Hepatocyte (in vitro differentiated cells): Measurements from ENCODE around the gene TBK1. TPM values are rescaled to one million over a fixed set of nuclear protein-coding genes. Genes with fewer than 3 reads are reported as not detected.

ENCODE experiments used
- DNase-seq: peaks from one replicate; pipeline ENCODE4 v3.0.0-alpha.2; 2016; ENCODE audit warnings: low spot score
- H2AFZ ChIP-seq: fragments of 200-600 bp; sonication (generic); 2 replicates; pipeline ENCODE4 v1.6.0; 2016; ENCODE audit warnings: antibody characterized with exemption, mild to moderate bottlenecking
- H3K27ac ChIP-seq: fragments of 200-600 bp; sonication (generic); 2 replicates; pipeline ENCODE4 v1.5.1; 2016; ENCODE audit warnings: mild to moderate bottlenecking
- H3K27me3 ChIP-seq: fragments of 200-600 bp; sonication (generic); 2 replicates; pipeline ENCODE4 v1.6.1; 2016
- H3K36me3 ChIP-seq: fragments of 200-600 bp; sonication (generic); replicated peaks from 2 replicates; pipeline ENCODE4 v1.5.1; 2016; ENCODE audit warnings: low read depth; ENCODE audit not compliant: insufficient read depth
- H3K4me1 ChIP-seq: fragments of 200-600 bp; sonication (generic); 2 replicates; pipeline ENCODE4 v1.5.1; 2016; ENCODE audit warnings: mild to moderate bottlenecking, moderate library complexity; ENCODE audit not compliant: insufficient read depth
- H3K4me2 ChIP-seq: fragments of 200-600 bp; sonication (generic); 2 replicates; pipeline ENCODE4 v1.6.0; 2016
- H3K4me3 ChIP-seq: fragments of 200-600 bp; sonication (generic); 2 replicates; pipeline ENCODE4 v1.5.1; 2016; ENCODE audit warnings: mild to moderate bottlenecking
- H3K79me2 ChIP-seq: fragments of 200-600 bp; sonication (generic); 2 replicates; pipeline ENCODE4 v1.6.0; 2017; ENCODE audit warnings: mild to moderate bottlenecking
- H3K9me2 ChIP-seq: fragments of 200-600 bp; sonication (generic); replicated peaks from 2 replicates; pipeline ENCODE4 v1.6.0; 2017; ENCODE audit warnings: mild to moderate bottlenecking; ENCODE audit not compliant: insufficient read depth
- H3K9me3 ChIP-seq: fragments of 200-600 bp; sonication (generic); 2 replicates; pipeline ENCODE4 v1.5.1; 2016; ENCODE audit warnings: low read depth, mild to moderate bottlenecking
- H4K20me1 ChIP-seq: fragments of 200-600 bp; sonication (generic); 2 replicates; pipeline ENCODE4 v1.6.0; 2016; ENCODE audit warnings: mild to moderate bottlenecking; ENCODE audit not compliant: insufficient read depth, poor library complexity, severe bottlenecking
- EZH2 ChIP-seq: fragments of 200-600 bp; sonication (generic); IDR thresholded peaks from 2 replicates; pipeline ENCODE4 v1.6.1; 2016; ENCODE audit warnings: antibody characterized with exemption, mild to moderate bottlenecking, borderline replicate concordance
- EZH2phosphoT487 ChIP-seq: fragments of 200-600 bp; sonication (generic); IDR thresholded peaks from one replicate; pipeline ENCODE4 v1.6.1; 2018; ENCODE audit warnings: antibody characterized with exemption, mild to moderate bottlenecking, low read depth, moderate library complexity; ENCODE audit not compliant: unreplicated experiment, severe bottlenecking
- WGBS: methylation state at CpG from one replicate; pipeline ENCODE4 v1.1.6; 2016; ENCODE audit warnings: low lambda C conversion rate; ENCODE audit errors: missing lambda C conversion rate; 5-methylcytosine and 5-hydroxymethylcytosine counted together
- polyA plus RNA-seq: library from polyadenylated mRNA; unstranded; fragments of >200 nt; fragmentation: Nextera tagmentation; extraction: Ambion mirVana; gene quantifications from 2 replicates; pipeline ENCODE4 v1.2.1, GENCODE V29; 2016
- total RNA-seq: library from RNA; depleted of rRNA; stranded (reverse); fragments of >200 nt; gene quantifications from 2 replicates; pipeline ENCODE4 v1.2.3, GENCODE V29; 2014
- TF ChIP-seq, protein P1 (sequence below): fragments of 200-600 bp; sonication (generic); IDR thresholded peaks from 2 replicates; pipeline ENCODE4 v1.5.1; 2016; ENCODE audit warnings: antibody characterized with exemption, mild to moderate bottlenecking; ENCODE audit not compliant: poor library complexity

Gene TBK1
- total and polyA plus RNA-seq, 2 experiments from 2014 or later: 22.2 to 24.0 TPM

DNA sequence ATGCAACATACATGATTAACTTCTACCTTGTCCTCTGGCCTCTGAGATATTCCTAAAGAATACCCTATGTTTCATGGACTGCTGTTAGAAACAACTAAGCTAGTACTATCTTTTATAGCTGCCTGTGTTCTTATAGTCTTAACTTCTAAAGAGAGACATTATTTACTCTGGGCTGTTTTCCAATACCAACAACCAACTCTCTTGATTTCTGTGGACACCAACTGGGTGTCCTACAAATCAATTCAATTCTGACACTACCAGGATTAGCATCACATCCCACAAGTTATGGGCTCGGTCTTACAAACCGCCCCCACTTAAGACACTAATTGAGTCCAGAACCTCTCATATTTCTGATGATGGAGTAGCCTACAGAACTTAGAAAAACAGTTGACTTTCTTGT, 39.5 kb upstream of the TBK1 start:
- Histone ChIP-seq H3K36me3 (peaks cover 4% of the 10 kb centered on the region), H2AFZ (no peak overlapping the region), H3K27me3 (no peaks in the 10 kb centered on the region), H3K4me2 (no peak overlapping the region), H4K20me1 (peaks cover 13% of the 10 kb centered on the region), H3K4me3 (no peak overlapping the region), H3K4me1 (no peaks in the 10 kb centered on the region), H3K9me3 (no peaks in the 10 kb centered on the region), H3K9me2 (no peaks in the 10 kb centered on the region), H3K79me2 (peaks cover 45% of the 10 kb centered on the region), H3K27ac (no peak overlapping the region)
- TF ChIP-seq, protein P1, sequence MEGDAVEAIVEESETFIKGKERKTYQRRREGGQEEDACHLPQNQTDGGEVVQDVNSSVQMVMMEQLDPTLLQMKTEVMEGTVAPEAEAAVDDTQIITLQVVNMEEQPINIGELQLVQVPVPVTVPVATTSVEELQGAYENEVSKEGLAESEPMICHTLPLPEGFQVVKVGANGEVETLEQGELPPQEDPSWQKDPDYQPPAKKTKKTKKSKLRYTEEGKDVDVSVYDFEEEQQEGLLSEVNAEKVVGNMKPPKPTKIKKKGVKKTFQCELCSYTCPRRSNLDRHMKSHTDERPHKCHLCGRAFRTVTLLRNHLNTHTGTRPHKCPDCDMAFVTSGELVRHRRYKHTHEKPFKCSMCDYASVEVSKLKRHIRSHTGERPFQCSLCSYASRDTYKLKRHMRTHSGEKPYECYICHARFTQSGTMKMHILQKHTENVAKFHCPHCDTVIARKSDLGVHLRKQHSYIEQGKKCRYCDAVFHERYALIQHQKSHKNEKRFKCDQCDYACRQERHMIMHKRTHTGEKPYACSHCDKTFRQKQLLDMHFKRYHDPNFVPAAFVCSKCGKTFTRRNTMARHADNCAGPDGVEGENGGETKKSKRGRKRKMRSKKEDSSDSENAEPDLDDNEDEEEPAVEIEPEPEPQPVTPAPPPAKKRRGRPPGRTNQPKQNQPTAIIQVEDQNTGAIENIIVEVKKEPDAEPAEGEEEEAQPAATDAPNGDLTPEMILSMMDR: no peak
- TF ChIP-seq EZH2: no peak
- TF ChIP-seq EZH2phosphoT487: no peak
- DNase-seq: no peak
- WGBS: 86% methylated on average over 2 of the region's 2 CpGs

DNA sequence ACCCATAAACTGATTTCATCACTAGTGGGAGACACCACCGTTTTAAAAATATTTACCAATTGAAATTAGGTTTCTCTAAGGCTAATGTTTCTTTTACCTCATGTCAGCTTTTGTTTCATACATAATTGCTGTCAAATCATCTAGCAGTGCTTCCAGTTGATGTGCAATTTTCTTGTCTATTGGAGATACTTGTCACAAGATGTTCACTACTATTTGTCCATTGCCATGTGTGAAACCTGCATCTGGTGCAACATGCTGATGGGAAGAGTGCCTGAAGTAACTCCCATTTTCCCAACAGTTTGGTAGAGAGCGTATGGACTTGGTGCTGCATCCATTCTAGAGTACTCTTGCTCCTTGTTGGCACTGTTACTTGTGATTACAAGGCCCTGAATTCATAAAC, 38.0 kb upstream of the TBK1 start:
- TF ChIP-seq EZH2 (no peak), EZH2phosphoT487 (no peak)
- TF ChIP-seq, protein P1: no peak
- Histone ChIP-seq H3K36me3 (peaks cover 4% of the 10 kb centered on the region), H4K20me1 (peaks cover 3% of the 10 kb centered on the region), H3K27ac (no peak overlapping the region), H3K79me2 (peaks cover 31% of the 10 kb centered on the region), H3K9me3 (no peaks in the 10 kb centered on the region), H3K27me3 (no peaks in the 10 kb centered on the region), H2AFZ (no peak overlapping the region), H3K4me3 (no peak overlapping the region), H3K4me2 (no peak overlapping the region), H3K4me1 (no peaks in the 10 kb centered on the region), H3K9me2 (no peaks in the 10 kb centered on the region)
- 100% methylated on average over 2 of the region's 2 CpGs for WGBS
- no peak for DNase-seq

DNA sequence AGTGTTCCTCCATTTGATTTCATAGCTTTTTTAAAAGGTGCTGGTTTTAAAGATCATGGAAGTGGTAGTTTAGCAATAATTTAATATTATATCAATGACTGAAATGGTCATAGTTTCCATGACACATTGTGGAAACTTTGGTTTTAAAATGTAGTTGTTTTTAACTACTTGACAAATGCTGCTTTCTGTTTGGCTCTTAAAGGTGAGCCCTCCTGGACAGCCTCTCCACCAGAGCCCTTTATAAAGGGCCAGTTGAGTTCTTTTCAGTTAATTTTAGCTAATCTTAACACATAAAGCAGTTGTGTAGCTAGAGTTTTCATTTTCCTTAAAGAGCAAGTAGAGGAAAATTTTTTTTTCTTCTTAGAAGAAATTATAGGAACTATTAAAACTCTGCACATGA, 33.7 kb upstream of the TBK1 start:
- H3K4me3 ChIP-seq: no peak overlapping the region
- no peaks in the 10 kb centered on the region for H3K9me3 ChIP-seq
- no peaks in the 10 kb centered on the region for H3K27me3 ChIP-seq
- DNase-seq: no peak
- no peak overlapping the region for H3K27ac ChIP-seq
- H3K4me2 ChIP-seq: no peak overlapping the region
- H4K20me1 ChIP-seq: no peaks in the 10 kb centered on the region
- no peak for TF ChIP-seq EZH2phosphoT487
- no peaks in the 10 kb centered on the region for H3K9me2 ChIP-seq
- H3K36me3 ChIP-seq: no peaks in the 10 kb centered on the region
- H2AFZ ChIP-seq: no peak overlapping the region
- peaks cover 7% of the 10 kb centered on the region for H3K79me2 ChIP-seq
- no peaks in the 10 kb centered on the region for H3K4me1 ChIP-seq

DNA sequence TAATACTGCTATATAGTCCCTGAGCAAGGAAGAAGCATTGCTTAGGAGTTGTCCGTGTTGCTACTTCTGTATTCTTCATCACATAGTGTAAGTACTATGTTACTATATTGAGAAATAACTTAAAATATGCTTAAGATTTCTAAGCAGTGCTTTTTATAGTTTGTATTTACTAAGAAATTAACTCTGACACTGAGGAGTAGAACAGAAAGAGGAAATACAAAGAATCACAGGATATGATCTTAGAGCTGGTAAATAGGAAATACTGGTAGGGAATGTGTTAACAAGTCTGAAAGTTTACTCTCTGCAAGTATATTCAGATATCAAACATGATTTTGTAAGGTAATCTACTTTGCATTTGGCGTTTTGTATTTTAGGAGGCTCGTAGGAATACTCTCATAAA, 32.2 kb upstream of the TBK1 start:
- TF ChIP-seq EZH2 (no peak), EZH2phosphoT487 (no peak)
- TF ChIP-seq, protein P1: no peak
- Histone ChIP-seq H3K79me2 (no peaks in the 10 kb centered on the region), H3K4me1 (no peaks in the 10 kb centered on the region), H2AFZ (no peak overlapping the region), H3K27me3 (no peaks in the 10 kb centered on the region), H3K9me3 (no peaks in the 10 kb centered on the region), H3K36me3 (no peaks in the 10 kb centered on the region), H3K27ac (no peak overlapping the region), H3K9me2 (no peaks in the 10 kb centered on the region), H3K4me3 (no peak overlapping the region), H4K20me1 (no peaks in the 10 kb centered on the region), H3K4me2 (no peak overlapping the region)
- DNase-seq: no peak
- 90% methylated on average over 3 of the region's 3 CpGs for WGBS
